Measurements from ENCODE around the gene DCAF7. TPM values are rescaled to one million over a fixed set of nuclear protein-coding genes. Genes with fewer than 3 reads are reported as not detected.

The DCAF7 gene
- total and polyA plus RNA-seq, 2 of the 4 experiments (the other 2 are of a cell fraction): 40.9 to 52.8 TPM

- TF ChIP-seq MXI1 (IDR thresholded peaks at IDR 0.05; ENCODE audit: borderline replicate concordance, low read depth, low read length) (no peak), POLR2A (IDR thresholded peaks at IDR 0.05; ENCODE audit: low read depth, low read length) (peak; percentile 43; the same call in 1 of the 2 replicates), RCOR1 (IDR thresholded peaks at IDR 0.05; ENCODE audit: insufficient replicate concordance, low read length) (no peak)
Observed at GRCh38 chr17:63600569-63601438, 50.5 kb downstream of the DCAF7 start, which contains the start of gene TACO1 (continued).

Data from IMR-90 (cell line).